ENCODE measurements around the gene BRIP1. TPM values are rescaled to one million over a fixed set of nuclear protein-coding genes. Genes with fewer than 3 reads are reported as not detected.

BRIP1 gene
- total RNA-seq, 1 donor from 2014 or later = 6.4 TPM

DNA sequence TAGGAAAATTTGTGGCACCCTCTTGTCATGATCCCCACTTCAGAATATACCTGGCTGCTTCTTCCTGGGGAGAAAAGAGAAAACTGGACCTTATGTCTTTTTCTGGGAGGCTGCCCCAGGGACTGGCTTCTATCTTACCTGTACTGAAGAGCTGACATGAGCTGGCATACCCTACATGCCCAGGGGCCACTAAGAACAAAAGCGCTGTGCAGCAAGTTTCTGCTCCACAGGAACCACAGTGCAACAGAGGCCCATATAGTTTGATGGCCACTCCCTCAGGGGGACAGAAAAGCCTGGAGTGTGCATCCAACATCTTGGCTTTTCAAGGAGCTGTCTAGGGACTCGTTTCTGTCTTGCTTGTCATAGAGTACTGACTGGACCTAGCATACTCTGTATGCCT, 175.6 kb downstream of the BRIP1 start:
- H3K36me3 ChIP-seq (ENCODE audit: insufficient read depth, low read length) = peaks cover 20% of the 10 kb centered on the region
- no peaks in the 10 kb centered on the region for H3K36me3 Mint-ChIP-seq (ENCODE audit: low read depth, unreplicated experiment)

DNA sequence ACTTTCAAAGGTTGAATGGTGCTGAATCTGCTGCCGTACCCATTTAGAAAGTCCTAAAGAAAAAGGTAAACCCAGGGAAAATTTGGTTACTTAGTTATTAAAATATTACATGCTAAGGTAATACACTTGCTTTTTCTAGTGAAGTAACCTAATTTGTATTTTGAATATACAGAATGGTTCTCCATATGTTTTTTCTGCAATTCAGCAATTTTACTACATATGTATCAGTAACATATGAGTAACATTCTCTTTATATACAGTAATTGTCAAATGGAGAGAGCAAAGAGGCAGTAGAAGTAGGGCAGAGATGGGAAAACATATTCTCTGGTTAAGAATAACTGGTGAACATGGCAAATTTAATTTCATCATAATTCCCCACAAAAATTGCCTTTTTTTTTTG, 177.2 kb downstream of the BRIP1 start:
- H3K4me3 Mint-ChIP-seq (ENCODE audit: unreplicated experiment) = no peak overlapping the region
- no peaks in the 10 kb centered on the region for H3K36me3 Mint-ChIP-seq (ENCODE audit: low read depth, unreplicated experiment)
- no peak overlapping the region for H2AFZ ChIP-seq (ENCODE audit: low read depth, low read length)
- H3K27me3 ChIP-seq (ENCODE audit: insufficient read depth, low read length) = no peaks in the 10 kb centered on the region
- H3K27ac ChIP-seq (ENCODE audit: low read depth, low read length) = no peak overlapping the region
- peaks cover 20% of the 10 kb centered on the region for H3K36me3 ChIP-seq (ENCODE audit: insufficient read depth, low read length)
- no peaks in the 10 kb centered on the region for H4K20me1 ChIP-seq (ENCODE audit: insufficient read depth, low read length)
- no peak overlapping the region for H3K27ac Mint-ChIP-seq (ENCODE audit: unreplicated experiment)
- H3K9ac ChIP-seq (ENCODE audit: low read length) = no peak overlapping the region
- H3K9me3 ChIP-seq (ENCODE audit: insufficient read depth, low read depth, low read length) = no peaks in the 10 kb centered on the region
- H3K4me1 ChIP-seq (ENCODE audit: insufficient read depth, low read length) = no peaks in the 10 kb centered on the region
- H3K27me3 Mint-ChIP-seq (ENCODE audit: low read depth, unreplicated experiment) = no peaks in the 10 kb centered on the region
- no peak overlapping the region for H3K4me2 ChIP-seq (ENCODE audit: low read length)
- H3K4me3 ChIP-seq (ENCODE audit: insufficient read depth, low read depth, low read length) = no peak overlapping the region
- DNase-seq (ENCODE audit: low read depth) (no peak), FAIRE-seq (no peak)
- no peaks in the 10 kb centered on the region for H3K79me2 ChIP-seq (ENCODE audit: insufficient read depth, low read length)
- peaks cover 3% of the 10 kb centered on the region for H3K9me3 Mint-ChIP-seq (ENCODE audit: unreplicated experiment)
- no peaks in the 10 kb centered on the region for H3K4me1 Mint-ChIP-seq (ENCODE audit: low read depth, unreplicated experiment)
- TF ChIP-seq EZH2 (IDR thresholded peaks at IDR 0.05; ENCODE audit: insufficient read depth, low read length) = no peak
- TF ChIP-seq, protein P1, sequence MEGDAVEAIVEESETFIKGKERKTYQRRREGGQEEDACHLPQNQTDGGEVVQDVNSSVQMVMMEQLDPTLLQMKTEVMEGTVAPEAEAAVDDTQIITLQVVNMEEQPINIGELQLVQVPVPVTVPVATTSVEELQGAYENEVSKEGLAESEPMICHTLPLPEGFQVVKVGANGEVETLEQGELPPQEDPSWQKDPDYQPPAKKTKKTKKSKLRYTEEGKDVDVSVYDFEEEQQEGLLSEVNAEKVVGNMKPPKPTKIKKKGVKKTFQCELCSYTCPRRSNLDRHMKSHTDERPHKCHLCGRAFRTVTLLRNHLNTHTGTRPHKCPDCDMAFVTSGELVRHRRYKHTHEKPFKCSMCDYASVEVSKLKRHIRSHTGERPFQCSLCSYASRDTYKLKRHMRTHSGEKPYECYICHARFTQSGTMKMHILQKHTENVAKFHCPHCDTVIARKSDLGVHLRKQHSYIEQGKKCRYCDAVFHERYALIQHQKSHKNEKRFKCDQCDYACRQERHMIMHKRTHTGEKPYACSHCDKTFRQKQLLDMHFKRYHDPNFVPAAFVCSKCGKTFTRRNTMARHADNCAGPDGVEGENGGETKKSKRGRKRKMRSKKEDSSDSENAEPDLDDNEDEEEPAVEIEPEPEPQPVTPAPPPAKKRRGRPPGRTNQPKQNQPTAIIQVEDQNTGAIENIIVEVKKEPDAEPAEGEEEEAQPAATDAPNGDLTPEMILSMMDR (IDR thresholded peaks at IDR 0.05; ENCODE audit: insufficient read depth, low read depth, low read length) = no peak

More for the DNA sequence above, 175.6 kb downstream of the BRIP1 start:
- Mint-ChIP-seq H3K4me3 (ENCODE audit: unreplicated experiment) (no peak overlapping the region), H3K9me3 (ENCODE audit: unreplicated experiment) (peaks cover 3% of the 10 kb centered on the region), H3K27ac (ENCODE audit: unreplicated experiment) (no peak overlapping the region), H3K27me3 (ENCODE audit: low read depth, unreplicated experiment) (no peaks in the 10 kb centered on the region), H3K4me1 (ENCODE audit: low read depth, unreplicated experiment) (no peaks in the 10 kb centered on the region)
- no peak overlapping the region for H3K27ac ChIP-seq (ENCODE audit: low read depth, low read length)
- H3K4me1 ChIP-seq (ENCODE audit: insufficient read depth, low read length) = no peaks in the 10 kb centered on the region
- H3K9me3 ChIP-seq (ENCODE audit: insufficient read depth, low read depth, low read length) = no peaks in the 10 kb centered on the region
- DNase-seq (ENCODE audit: low read depth) (no peak), FAIRE-seq (no peak)
- no peak overlapping the region for H3K4me3 ChIP-seq (ENCODE audit: insufficient read depth, low read depth, low read length)
- no peak overlapping the region for H3K9ac ChIP-seq (ENCODE audit: low read length)
- H2AFZ ChIP-seq (ENCODE audit: low read depth, low read length) = no peak overlapping the region
- H3K4me2 ChIP-seq (ENCODE audit: low read length) = no peak overlapping the region
- H3K27me3 ChIP-seq (ENCODE audit: insufficient read depth, low read length) = no peaks in the 10 kb centered on the region
- H3K79me2 ChIP-seq (ENCODE audit: insufficient read depth, low read length) = no peaks in the 10 kb centered on the region
- no peaks in the 10 kb centered on the region for H4K20me1 ChIP-seq (ENCODE audit: insufficient read depth, low read length)
- TF ChIP-seq EZH2 (IDR thresholded peaks at IDR 0.05; ENCODE audit: insufficient read depth, low read length) = no peak
- TF ChIP-seq, protein P1 (IDR thresholded peaks at IDR 0.05; ENCODE audit: insufficient read depth, low read depth, low read length) = no peak

DNA sequence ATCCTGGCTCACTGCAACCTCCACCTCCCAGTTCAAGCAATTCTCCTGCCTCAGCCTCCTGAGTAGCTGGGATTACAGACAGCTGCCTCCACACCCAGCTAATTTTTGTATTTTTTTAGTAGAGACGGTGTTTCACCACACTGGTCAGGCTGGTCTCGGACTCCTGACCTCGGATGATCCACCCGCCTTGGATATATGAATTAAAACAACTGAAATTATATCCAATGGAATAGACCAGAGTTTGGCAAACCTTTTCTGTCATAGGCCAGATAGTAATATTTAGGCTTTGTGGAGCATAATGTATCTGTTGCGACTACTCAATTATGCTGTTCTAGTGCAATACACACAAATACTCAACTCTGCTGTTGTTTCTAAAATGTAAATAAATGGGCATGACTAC, 178.5 kb downstream of the BRIP1 start:
- Mint-ChIP-seq H3K9me3 (ENCODE audit: unreplicated experiment) (peaks cover 3% of the 10 kb centered on the region), H3K27me3 (ENCODE audit: low read depth, unreplicated experiment) (no peaks in the 10 kb centered on the region), H3K27ac (ENCODE audit: unreplicated experiment) (no peak overlapping the region), H3K4me3 (ENCODE audit: unreplicated experiment) (no peak overlapping the region), H3K4me1 (ENCODE audit: low read depth, unreplicated experiment) (no peaks in the 10 kb centered on the region), H3K36me3 (ENCODE audit: low read depth, unreplicated experiment) (no peaks in the 10 kb centered on the region)
- Histone ChIP-seq H3K27me3 (ENCODE audit: insufficient read depth, low read length) (no peaks in the 10 kb centered on the region), H4K20me1 (ENCODE audit: insufficient read depth, low read length) (no peaks in the 10 kb centered on the region), H3K4me1 (ENCODE audit: insufficient read depth, low read length) (no peaks in the 10 kb centered on the region), H3K9me3 (ENCODE audit: insufficient read depth, low read depth, low read length) (no peaks in the 10 kb centered on the region), H3K9ac (ENCODE audit: low read length) (no peak overlapping the region), H3K27ac (ENCODE audit: low read depth, low read length) (no peak overlapping the region), H3K4me3 (ENCODE audit: insufficient read depth, low read depth, low read length) (no peak overlapping the region), H3K79me2 (ENCODE audit: insufficient read depth, low read length) (no peaks in the 10 kb centered on the region), H3K36me3 (ENCODE audit: insufficient read depth, low read length) (peaks cover 20% of the 10 kb centered on the region), H3K4me2 (ENCODE audit: low read length) (no peak overlapping the region), H2AFZ (ENCODE audit: low read depth, low read length) (no peak overlapping the region)
- TF ChIP-seq, protein P1 (IDR thresholded peaks at IDR 0.05; ENCODE audit: insufficient read depth, low read depth, low read length) = no peak
- TF ChIP-seq EZH2 (IDR thresholded peaks at IDR 0.05; ENCODE audit: insufficient read depth, low read length) = no peak
- FAIRE-seq (no peak), DNase-seq (ENCODE audit: low read depth) (no peak)
